H1 (cell line): Measurements from ENCODE around the gene LRP1. TPM values are rescaled to one million over a fixed set of nuclear protein-coding genes. Genes with fewer than 3 reads are reported as not detected.

Experiments
- KDM1A ChIP-seq: fragments of 200-600, 300-600 bp; sonication (generic); IDR thresholded peaks from 2 replicates; pipeline ENCODE4 v1.7.1; 2016; ENCODE audit warnings: mild to moderate bottlenecking, low read length, borderline replicate concordance
- polyA plus RNA-seq, 7 experiments: library from polyadenylated mRNA; depleted of rRNA in 3 of 7; stranded (reverse) in 5 of 7; unstranded in 2 of 7; fragments of >200 nt in 5 of 7; fragments of 200-250 nt in 2 of 7; gene quantifications; 1 replicate in 5 of 7; 2 replicates in 1 of 7; 4 replicates in 1 of 7; pipeline versions ENCODE4 v1.2.1 to v1.2.3, GENCODE V29; 2011 to 2013; ENCODE audit warnings: missing spikeins in 2 of 7, mixed read lengths in 2 of 7
- total RNA-seq: library from RNA; stranded (reverse); fragmentation: NEBNext Ultra II Directional; extraction: Animal tissue kit (Norgen Biotek cat#: 25700); gene quantifications from 2 replicates; pipeline ENCODE4 v1.2.1, GENCODE V29; 2021

LRP1 gene
- total and polyA plus RNA-seq, 2 of the 8 experiments (the other 6 are each of a cell fraction or from before 2014, with no cell fraction given): 35.3 to 92.5 TPM

GRCh38 chr12:57099766-57100165, 28.5 kb upstream of the LRP1 start (continued):
- TF ChIP-seq KDM1A: no peak
- TF ChIP-seq, all 59 proteins: peak for 0
